Breast epithelium (tissue), 3 donors: ENCODE data around the gene EMC10.

ENCODE experiments used
- CTCF ChIP-seq, 3 donors: fragments of 450-650 bp; IDR thresholded peaks; one replicate each; pipeline ENCODE4 v1.5.1; 2016 to 2017; ENCODE audit warnings: antibody characterized with exemption in 3 of 3, mild to moderate bottlenecking in 3 of 3, moderate library complexity in 3 of 3
- POLR2A ChIP-seq: fragments of 450-650 bp; IDR thresholded peaks from one replicate; pipeline ENCODE4 v1.6.1; 2016; ENCODE audit warnings: antibody characterized with exemption, mild to moderate bottlenecking, moderate library complexity

- TF ChIP-seq CTCF (IDR thresholded peaks at IDR 0.05) (no peak), POLR2A (no peak)
Measured at GRCh38 chr19:50465986-50466705, 10.2 kb upstream of the EMC10 start.
